KOPT-K1 (cell line): ENCODE results near the gene ENGASE.

Source experiments
- H3K27ac ChIP-seq: fragments of 200-600 bp; sonication (generic); 2 replicates; pipeline ENCODE4 v1.5.1; 2016; ENCODE audit warnings: antibody characterized with exemption, mild to moderate bottlenecking, low read depth, low read length; ENCODE audit not compliant: poor library complexity, severe bottlenecking
- H3K36me3 ChIP-seq: fragments of 200-600 bp; sonication (generic); 2 replicates; pipeline ENCODE4 v1.5.1; 2017; ENCODE audit warnings: antibody characterized with exemption, mild to moderate bottlenecking, low read length, moderate library complexity; ENCODE audit not compliant: insufficient read depth
- H3K9me3 ChIP-seq: fragments of 200-600 bp; sonication (generic); 2 replicates; pipeline ENCODE4 v1.5.1; 2017; ENCODE audit warnings: antibody characterized with exemption, low read length, mild to moderate bottlenecking; ENCODE audit not compliant: insufficient read depth, poor library complexity, severe bottlenecking

ENGASE gene

DNA sequence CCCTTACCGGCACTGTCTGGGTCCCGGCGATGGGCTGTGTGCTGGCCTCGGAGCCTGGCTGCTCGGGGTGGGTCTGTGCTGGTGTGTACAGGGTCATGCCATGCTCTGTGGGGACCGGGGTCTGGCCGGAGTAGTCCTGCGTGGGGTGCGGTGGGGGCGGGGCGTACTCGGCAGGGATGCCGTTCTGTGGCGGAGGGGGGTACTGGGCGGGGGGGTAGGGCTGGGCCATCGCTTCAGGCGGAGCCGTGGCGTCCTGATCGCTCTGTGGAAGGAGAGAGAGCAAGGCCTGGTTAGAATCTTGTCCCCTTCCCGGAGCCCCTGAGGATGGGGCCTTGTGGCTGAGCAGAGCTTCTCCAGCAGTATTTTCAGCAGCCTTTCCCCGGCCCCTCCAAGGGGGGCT is 40.9 kb downstream of the ENGASE start:
- no peaks in the 10 kb centered on the region for H3K36me3 ChIP-seq
- H3K9me3 ChIP-seq: no peaks in the 10 kb centered on the region
- no peak overlapping the region for H3K27ac ChIP-seq

DNA sequence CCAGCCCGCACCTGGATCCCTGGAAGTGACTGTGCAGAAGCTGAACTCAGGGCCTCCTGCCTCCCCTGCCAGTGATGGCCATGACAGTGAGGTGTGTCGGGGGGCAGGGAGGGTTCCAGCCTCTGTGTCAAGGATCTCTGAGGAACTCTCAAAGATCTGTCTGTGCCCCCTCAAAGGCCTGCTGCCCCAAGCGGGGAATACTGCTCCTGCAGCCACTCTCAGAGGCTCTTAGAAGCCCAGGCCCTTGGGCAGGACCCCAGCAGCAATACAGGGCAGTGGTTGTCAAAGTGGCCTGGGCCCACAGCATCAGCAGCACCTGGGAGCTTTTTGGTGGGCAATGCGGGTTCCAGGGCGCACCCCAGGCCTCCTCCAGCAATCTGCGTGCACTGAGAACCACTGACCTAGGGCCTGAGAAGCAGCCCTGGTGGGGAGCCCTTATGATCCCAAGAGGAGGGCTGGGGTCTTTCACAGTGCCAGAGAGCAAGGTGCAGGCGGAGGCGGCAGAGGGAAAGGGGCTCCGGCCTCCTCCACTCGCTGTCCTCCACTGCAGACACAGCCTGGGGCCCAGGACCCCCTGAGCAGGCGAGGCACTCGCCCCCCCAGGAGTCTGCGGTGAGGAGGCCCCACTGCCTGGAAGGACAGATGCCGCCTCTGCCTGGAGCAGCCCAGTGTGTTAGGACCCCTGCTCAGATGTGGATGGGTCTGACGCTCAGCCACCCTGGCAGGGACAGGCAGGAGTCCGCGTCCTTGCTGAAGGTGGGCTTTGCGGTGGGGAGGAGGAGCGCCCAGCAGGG is 42.1 kb downstream of the ENGASE start:
- H3K9me3 ChIP-seq: no peaks in the 10 kb centered on the region
- no peak overlapping the region for H3K27ac ChIP-seq
- H3K36me3 ChIP-seq: no peaks in the 10 kb centered on the region

DNA sequence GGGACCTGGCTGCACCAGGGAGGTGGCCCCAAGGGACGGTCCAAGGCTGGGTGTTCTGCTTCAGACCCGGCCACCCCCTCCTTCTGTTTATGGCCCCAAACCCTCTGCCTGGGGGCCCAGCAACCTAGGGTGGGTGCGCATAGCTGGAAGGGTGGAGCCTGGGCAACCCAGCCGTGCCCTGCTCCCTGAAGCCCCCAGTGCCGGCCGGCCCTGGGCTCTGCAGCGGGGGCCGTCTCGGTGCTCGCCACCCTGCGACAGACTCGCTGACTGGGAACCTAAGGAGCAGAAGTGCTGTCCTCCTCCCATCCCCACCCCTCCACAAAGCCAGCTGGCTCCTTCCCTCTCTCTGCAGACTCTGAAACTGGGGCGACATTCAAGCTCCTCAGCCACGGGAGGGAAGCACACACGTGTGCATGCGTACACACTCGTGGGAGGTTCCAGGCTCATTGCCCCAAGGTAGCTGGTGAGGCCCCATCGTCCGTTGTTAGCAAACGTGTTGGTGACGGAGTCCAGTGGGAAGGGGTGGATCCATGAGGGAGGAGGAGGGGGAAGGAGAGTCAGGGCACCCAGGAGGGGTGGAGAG is 43.4 kb downstream of the ENGASE start:
- Histone ChIP-seq H3K27ac (no peak overlapping the region), H3K36me3 (no peaks in the 10 kb centered on the region), H3K9me3 (no peaks in the 10 kb centered on the region)

DNA sequence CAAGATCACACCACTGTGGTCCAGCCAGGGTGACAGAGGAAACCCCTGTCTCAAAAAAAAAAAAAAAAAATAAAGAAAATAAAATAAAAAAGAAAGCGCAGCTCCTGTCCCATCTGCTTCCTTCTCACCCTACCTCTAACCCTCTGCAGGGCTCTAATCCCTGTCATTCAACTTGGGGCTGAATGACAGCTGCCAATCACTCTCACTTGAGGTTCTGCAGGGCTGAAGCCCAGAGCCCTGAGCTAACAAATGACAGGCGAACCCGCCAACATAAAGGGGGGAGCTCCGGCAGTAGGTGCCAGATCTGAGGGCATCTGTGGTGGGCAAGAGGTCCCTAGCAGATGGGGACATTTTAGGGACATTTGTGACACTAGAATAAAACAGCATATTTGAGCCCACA is 44.3 kb downstream of the ENGASE start:
- no peak overlapping the region for H3K27ac ChIP-seq
- no peaks in the 10 kb centered on the region for H3K36me3 ChIP-seq
- no peaks in the 10 kb centered on the region for H3K9me3 ChIP-seq

DNA sequence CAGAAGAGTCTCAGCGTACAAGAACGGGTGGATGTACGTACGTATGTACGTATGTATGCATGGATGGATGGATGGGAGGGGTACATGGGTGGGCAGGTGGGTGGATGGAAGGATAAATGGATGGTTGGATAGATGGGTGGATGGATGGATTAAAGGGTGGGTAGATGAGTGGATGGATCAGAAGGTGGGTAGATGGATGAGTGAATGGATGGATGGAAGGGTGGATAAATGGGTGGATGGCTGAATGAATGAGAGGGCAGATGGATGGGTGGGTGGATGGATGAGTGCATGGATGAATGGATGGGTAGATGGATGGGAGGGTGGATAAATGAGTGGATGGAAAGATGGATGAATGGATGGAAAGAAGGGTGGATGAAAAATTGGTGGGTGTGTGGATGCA is 45.6 kb downstream of the ENGASE start:
- H3K9me3 ChIP-seq: no peaks in the 10 kb centered on the region
- no peaks in the 10 kb centered on the region for H3K36me3 ChIP-seq
- H3K27ac ChIP-seq: no peak overlapping the region

DNA sequence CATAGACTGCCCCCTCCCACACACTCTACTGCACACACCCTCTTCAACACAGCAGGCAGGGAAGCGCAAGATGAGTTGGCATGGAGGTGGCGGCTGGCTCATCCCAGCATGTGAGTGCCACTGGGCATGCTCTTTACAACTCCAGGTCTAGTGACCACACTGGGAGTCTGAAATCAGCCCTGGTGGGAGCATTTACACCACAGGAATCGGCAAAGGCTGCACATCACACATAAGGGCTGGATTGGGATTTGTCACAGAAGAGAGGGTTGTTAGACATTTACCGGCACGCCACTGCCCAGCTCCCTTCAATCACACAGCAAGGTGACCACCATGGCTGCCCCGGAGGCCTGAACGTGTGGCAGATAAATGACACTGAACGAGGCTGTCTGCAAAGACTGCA is 49.4 kb downstream of the ENGASE start:
- Histone ChIP-seq H3K9me3 (no peaks in the 10 kb centered on the region), H3K36me3 (no peaks in the 10 kb centered on the region), H3K27ac (no peak overlapping the region)

DNA sequence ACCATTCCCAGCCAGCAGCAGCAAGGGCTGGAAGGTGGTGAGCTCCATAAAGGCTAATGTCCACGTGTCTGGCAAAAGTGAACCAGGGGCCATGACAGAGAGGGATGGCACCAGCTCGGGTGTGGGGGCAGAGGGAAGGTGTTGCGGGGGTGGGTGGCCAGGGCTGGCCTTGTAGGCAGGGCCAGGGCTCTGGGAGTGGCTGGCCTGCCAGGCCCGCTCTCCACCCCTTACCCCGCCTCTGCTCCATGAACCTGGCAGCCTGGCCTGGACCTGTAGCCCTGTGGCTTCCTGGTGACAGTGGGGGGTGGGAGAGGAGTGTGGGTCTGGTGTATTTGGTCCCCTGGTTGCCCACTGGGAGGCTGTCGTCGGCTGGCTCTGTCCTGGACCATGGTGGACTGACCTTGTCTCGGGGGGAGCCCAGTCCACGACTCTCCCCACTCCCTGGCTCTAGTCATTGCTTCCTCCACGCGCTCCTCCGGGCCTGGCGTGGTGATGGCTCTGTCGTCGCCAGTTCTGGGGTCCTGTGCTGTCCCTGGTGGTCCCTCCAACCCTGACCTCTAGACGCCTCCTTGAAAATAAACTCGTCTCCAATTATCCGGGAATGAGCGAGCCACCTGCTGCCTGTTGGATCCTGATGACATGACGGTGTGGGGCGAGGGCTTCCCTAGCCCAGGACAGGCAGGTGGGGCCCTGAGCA is 50.0 kb downstream of the ENGASE start:
- Histone ChIP-seq H3K27ac (no peak overlapping the region), H3K36me3 (no peaks in the 10 kb centered on the region), H3K9me3 (no peaks in the 10 kb centered on the region)

DNA sequence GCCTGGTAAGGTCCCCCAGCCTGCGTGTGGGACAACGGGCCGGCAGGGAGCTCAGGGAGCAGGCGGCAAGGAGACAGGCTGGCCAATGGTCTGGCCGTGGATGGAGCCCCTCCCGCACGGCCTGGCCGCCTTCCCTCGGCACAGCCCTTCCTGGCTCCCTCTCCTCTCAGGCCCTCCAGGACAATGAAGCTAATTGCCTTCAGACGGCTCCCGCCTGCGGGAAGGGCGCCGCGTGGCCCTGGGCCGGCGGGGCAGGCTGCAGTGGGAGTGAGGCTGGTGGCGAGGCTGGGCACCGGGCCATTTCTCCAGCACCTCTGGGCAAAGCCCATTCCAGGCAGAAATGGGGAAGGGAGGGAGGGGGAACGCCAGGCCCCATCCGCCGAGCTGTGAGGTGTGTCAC is 50.9 kb downstream of the ENGASE start:
- Histone ChIP-seq H3K36me3 (no peaks in the 10 kb centered on the region), H3K27ac (no peak overlapping the region), H3K9me3 (no peaks in the 10 kb centered on the region)

DNA sequence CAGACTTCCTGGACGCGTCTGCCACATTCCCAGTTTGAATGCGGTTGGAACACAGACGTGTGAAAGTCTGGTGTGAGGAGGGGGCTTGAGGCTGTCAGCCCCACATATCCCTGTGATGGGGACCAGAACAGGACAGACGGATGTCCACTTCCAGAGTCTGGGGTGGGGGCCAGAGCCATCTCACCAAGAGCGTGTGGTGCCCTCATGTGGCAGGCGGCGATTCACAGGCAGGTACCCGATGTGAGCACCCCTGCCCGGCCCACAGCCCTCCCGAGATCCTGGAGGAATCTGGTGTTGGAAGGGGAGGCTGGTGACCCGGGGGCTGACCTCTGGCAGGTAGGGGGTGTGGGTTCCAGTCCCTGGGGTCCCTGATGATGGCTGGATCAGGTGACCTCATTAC is 51.5 kb downstream of the ENGASE start:
- no peaks in the 10 kb centered on the region for H3K9me3 ChIP-seq
- H3K36me3 ChIP-seq: no peaks in the 10 kb centered on the region
- no peak overlapping the region for H3K27ac ChIP-seq

DNA sequence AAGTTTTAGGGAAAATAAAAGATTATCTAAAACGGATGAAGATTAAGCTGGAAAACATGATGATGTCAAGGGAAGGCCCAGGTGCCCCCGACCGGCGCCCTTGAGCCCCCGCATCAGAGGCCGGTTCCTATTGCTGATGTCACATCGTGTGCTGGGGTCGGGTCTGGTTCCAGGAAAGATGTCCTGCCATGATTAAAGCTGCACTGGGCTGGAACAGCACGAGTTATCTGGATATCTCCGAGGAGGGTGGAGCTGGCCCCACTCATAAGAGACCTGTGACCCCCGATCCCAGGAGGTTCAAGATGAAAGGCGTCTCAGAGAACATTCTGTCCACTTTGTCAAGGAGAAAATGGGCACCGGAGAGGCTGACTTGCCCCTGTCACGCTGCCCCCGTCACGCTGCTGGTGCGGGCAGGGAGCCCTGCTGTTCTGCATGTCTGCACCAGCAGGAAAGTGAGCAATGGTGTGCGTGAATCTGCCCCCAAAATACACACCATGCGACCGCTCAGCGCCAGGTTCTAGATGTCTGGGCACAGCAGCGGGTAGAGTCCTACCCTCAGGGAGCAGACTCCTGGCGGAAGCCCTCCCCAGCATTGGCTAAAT is 53.0 kb downstream of the ENGASE start:
- H3K9me3 ChIP-seq: no peaks in the 10 kb centered on the region
- no peaks in the 10 kb centered on the region for H3K36me3 ChIP-seq

DNA sequence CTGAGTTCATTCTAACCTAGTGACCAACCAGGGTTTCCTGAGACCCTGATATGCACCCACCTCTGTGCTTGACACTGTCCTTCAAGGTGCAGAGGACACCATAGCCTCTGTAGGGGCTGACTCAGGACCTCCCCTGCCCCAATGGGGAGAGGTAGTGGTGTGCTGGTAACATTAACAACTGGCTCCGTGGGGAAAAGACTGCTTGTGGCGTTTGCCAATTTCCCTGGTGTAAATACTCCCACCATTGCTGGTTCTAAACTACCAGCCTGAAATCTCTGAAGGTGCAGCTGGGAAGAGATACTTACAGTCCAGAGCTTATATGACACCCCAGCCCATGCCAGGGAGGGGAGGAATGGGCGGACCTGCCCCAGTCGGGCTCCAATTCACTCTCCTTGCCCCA is 54.9 kb downstream of the ENGASE start:
- no peaks in the 10 kb centered on the region for H3K36me3 ChIP-seq
- H3K27ac ChIP-seq: no peak overlapping the region
- no peaks in the 10 kb centered on the region for H3K9me3 ChIP-seq

More for the DNA sequence above, 53.0 kb downstream of the ENGASE start:
- H3K27ac ChIP-seq: no peak overlapping the region

DNA sequence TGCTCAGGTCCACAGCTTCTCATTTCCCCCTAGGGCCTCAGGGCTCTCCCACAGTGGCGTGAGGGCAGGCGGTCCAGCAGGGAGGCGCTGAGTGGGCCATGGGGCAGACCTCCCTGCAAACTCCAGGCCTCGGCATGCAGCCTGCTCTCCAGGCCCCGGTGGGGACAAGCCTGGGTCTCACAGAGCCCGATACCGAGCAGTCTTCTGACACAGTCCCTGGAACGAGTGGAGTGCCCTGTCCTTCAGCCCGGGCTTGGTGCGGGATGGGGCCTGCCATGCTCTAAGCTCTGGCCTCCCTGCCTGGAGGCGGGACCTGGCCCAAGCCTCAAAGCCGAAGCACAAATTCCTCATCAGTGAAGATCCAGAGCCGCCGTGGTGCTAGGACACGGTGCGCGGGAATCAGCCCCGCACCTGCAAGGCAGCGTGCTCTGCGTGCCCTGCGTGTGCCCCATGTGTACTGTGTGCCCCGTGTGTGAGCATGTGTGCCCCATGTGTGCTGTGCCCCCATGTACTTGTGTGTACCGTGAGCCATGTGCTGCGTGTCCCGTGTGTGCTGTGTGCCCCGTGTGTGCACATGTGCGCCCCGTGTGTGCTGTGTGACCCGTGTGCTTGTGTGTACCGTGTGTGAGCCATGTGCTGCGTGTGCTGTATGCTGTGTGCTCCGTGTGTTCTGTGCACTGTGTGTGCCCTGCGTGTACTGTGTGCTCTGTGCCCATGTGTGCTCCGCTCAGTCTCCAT is 56.1 kb downstream of the ENGASE start:
- Histone ChIP-seq H3K27ac (no peak overlapping the region), H3K9me3 (no peaks in the 10 kb centered on the region)

DNA sequence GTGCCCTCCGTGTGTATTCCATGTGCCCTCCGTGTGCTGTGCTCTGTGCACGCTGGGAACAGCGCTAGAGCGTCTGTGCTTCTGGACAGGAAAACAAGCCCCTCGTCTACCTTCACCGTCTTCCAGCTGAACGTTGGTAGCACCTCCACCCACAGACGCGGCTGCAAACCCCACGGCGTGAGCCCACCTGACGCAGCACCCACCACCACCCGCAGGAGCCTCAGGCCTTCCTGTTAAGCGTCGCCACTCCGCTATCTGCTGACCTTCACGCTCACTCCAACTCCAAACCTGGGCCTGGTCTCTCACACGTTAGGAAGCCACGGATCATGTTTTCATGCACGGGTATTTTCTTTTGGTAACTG is 56.6 kb downstream of the ENGASE start:
- no peak overlapping the region for H3K27ac ChIP-seq
- no peaks in the 10 kb centered on the region for H3K9me3 ChIP-seq
- no peaks in the 10 kb centered on the region for H3K36me3 ChIP-seq

More for the DNA sequence above, 56.1 kb downstream of the ENGASE start:
- H3K36me3 ChIP-seq: no peaks in the 10 kb centered on the region

DNA sequence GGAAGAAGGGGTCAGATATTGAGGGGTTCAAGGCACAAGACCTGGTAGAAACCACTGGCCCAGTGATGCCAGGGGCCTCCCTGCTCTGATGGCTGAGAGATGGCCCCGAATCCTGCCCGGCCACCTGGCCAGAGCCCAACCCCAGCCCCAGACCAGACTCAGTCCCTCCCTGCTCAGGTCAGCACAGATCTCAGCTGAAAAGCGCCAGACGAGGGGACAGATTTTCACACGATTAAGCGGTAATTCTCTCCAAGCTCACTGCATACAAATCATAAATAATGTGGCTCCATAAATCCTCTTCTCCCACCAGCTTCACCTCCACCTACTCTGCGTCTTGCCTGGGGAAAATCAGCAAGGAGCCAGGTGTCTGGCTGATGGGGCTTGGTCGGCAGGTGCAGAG is 57.1 kb downstream of the ENGASE start:
- Histone ChIP-seq H3K27ac (no peak overlapping the region), H3K36me3 (no peaks in the 10 kb centered on the region), H3K9me3 (no peaks in the 10 kb centered on the region)
